Prostate gland (tissue), 2 donors: Measurements from ENCODE around the gene RALGPS2. TPM values are rescaled to one million over a fixed set of nuclear protein-coding genes. Genes with fewer than 3 reads are reported as not detected.
A peak's percentile ranks its signal among the peaks of the same experiment; 100 is the strongest.

Experiments used
- DNase-seq: peaks from one replicate; pipeline ENCODE4 v3.0.0-alpha.2; 2019; ENCODE audit warnings: low spot score
- H3K27ac ChIP-seq, 2 donors: fragments of 200-600 bp; sonication (generic); 2 replicates each; pipeline ENCODE4 v1.5.1; 2017 to 2019
- H3K27me3 ChIP-seq: fragments of 200-600 bp; sonication (generic); replicated peaks from 2 replicates; pipeline ENCODE4 v1.5.1; 2019; ENCODE audit not compliant: insufficient read depth
- H3K36me3 ChIP-seq, 2 donors: fragments of 200-600 bp; sonication (generic); 1 replicate in 1 of 2; 2 replicates in 1 of 2; pipeline versions ENCODE4 v1.5.1 to v1.8.1; 2017 to 2019
- H3K4me1 ChIP-seq: fragments of 200-600 bp; sonication (generic); replicated peaks from 2 replicates; pipeline ENCODE4 v1.5.1; 2019
- H3K4me3 ChIP-seq, 2 donors: fragments of 200-600 bp; sonication (generic); 2 replicates each; pipeline ENCODE4 v1.5.1; 2017 to 2019
- H3K9me3 ChIP-seq: fragments of 200-600 bp; sonication (generic); 2 replicates; pipeline ENCODE4 v1.5.1; 2017
- CTCF ChIP-seq, 4 experiments: fragments of 200-600 bp in 2 of 4; fragments of 450-650 bp in 2 of 4; sonication (generic) in 2 of 4; IDR thresholded peaks; 1 replicate in 3 of 4; 2 replicates in 1 of 4; pipeline ENCODE4 v1.5.1; 2016 to 2019; ENCODE audit warnings: antibody characterized with exemption in 4 of 4, mild to moderate bottlenecking in 2 of 4, moderate library complexity in 2 of 4
- POLR2A ChIP-seq: fragments of 450-650 bp; IDR thresholded peaks from one replicate; pipeline ENCODE4 v1.6.1; 2016; ENCODE audit warnings: antibody characterized with exemption, mild to moderate bottlenecking
- POLR2AphosphoS5 ChIP-seq: sonication (generic); formaldehyde crosslinking; IDR thresholded peaks from one replicate; pipeline ENCODE4 v1.6.1; 2017; ENCODE audit warnings: antibody characterized with exemption
- WGBS: methylation state at CpG from one replicate; pipeline ENCODE4 v1.1.5; 2018; 5-methylcytosine and 5-hydroxymethylcytosine counted together
- intact Hi-C: fragments of 100-400 bp; cut with DNase I; formaldehyde crosslinking; loops from one replicate; pipeline ENCODE4 v1.14.2; 2022
- total RNA-seq, 2 donors: library from RNA; depleted of rRNA; stranded (reverse); fragments of >200 nt; gene quantifications; one replicate each; pipeline ENCODE4 v1.1.0, GENCODE V29; 2016

RALGPS2 gene
- total RNA-seq, 2 donors from 2014 or later, result 25.6 to 26.2 TPM

DNA sequence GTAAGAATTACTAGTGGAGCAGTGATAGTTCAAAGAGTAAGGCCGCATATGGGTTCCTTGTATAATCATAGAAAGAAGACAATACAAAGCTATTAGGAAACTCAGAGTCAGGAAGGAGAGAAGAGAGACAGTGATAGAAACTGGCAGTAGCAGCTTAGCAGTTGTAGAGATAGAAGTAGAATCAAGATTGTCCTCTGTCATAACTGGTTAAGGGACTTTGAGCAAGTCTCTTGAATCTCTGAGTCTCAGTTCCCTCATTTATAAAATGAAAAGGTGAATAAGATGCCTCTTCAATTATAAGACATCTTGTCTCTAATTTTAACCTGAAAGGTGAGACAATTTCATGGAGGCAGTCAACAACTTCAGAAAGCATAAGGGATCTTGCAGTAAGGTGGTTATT, 6.5 kb upstream of the RALGPS2 start:
- intact Hi-C loops, result no loop called here
- no peaks in the 10 kb centered on the region for H3K27me3 ChIP-seq
- 94% methylated on average over 1 of the region's 1 CpG for WGBS
- H3K27ac ChIP-seq, result no peak overlapping the region
- no peaks in the 10 kb centered on the region for H3K36me3 ChIP-seq
- no peaks in the 10 kb centered on the region for H3K9me3 ChIP-seq
- no peaks in the 10 kb centered on the region for H3K4me1 ChIP-seq
- no peak for TF ChIP-seq POLR2A
- no peak for TF ChIP-seq POLR2AphosphoS5
- no peak for TF ChIP-seq CTCF (IDR thresholded peaks at IDR 0.05)
- H3K4me3 ChIP-seq, result no peak overlapping the region
- DNase-seq, result no peak

- Histone ChIP-seq H3K36me3 (no peaks in the 10 kb centered on the region), H3K4me3 (no peak overlapping the region), H3K4me1 (no peaks in the 10 kb centered on the region), H3K27me3 (no peaks in the 10 kb centered on the region), H3K9me3 (no peaks in the 10 kb centered on the region), H3K27ac (no peak overlapping the region)
- DNase-seq, result no peak
- WGBS, result 71% methylated on average over 3 of the region's 3 CpGs
- intact Hi-C loops, result no loop called here
- TF ChIP-seq POLR2AphosphoS5 (no peak), POLR2A (no peak), CTCF (IDR thresholded peaks at IDR 0.05) (no peak)
Observed at GRCh38 chr1:178723546-178723945, 1.5 kb upstream of the RALGPS2 start.

- WGBS, result 85% methylated on average over 5 of the region's 5 CpGs
- intact Hi-C loops, result loop anchor here (2.0 kb wide), 1 partner anchor 28 kb away; no protein-coding TSS in a partner anchor
- H3K4me3 ChIP-seq, result peak overlapping the region; percentile 92 to 95
- no peak for DNase-seq
- no peaks in the 10 kb centered on the region for H3K27me3 ChIP-seq
- H3K27ac ChIP-seq, result peak overlapping the region; percentile 96 to 97
- no peaks in the 10 kb centered on the region for H3K9me3 ChIP-seq
- TF ChIP-seq POLR2A, result no peak
- no peak for TF ChIP-seq CTCF (IDR thresholded peaks at IDR 0.05)
- no peak for TF ChIP-seq POLR2AphosphoS5
- no peaks in the 10 kb centered on the region for H3K36me3 ChIP-seq
- H3K4me1 ChIP-seq, result no peaks in the 10 kb centered on the region
Observed at GRCh38 chr1:178724376-178724727, 692 bp upstream of the RALGPS2 start.

GRCh38 chr1:178725466-178726086, 532 bp downstream of the RALGPS2 start:
- WGBS, result under 1% methylated on average over 31 of the region's 75 CpGs

More at GRCh38 chr1:178725466-178726086, 532 bp downstream of the RALGPS2 start:
- TF ChIP-seq CTCF (IDR thresholded peaks at IDR 0.05) (peak in 2 of 4 experiments; percentile 19 to 31), POLR2AphosphoS5 (no peak)
- Histone ChIP-seq H3K4me3 (peak overlapping the region; percentile 92 to 95), H3K27ac (peak overlapping the region; percentile 96 to 97), H3K36me3 (no peaks in the 10 kb centered on the region), H3K9me3 (no peaks in the 10 kb centered on the region), H3K27me3 (no peaks in the 10 kb centered on the region), H3K4me1 (no peaks in the 10 kb centered on the region)
- intact Hi-C loops, result loop anchor here (2.0 kb wide), 1 partner anchor 27 kb away; no protein-coding TSS in a partner anchor
- DNase-seq, result peak; percentile 34
